Activated CD8-positive, alpha-beta memory T cell treated with anti-CD3 and anti-CD28 coated beads, Interleukin-2, amount 50 U/mL, for 4 hours (primary cell): ENCODE data around the gene LRMDA.

ENCODE experiments used
- DNase-seq: peaks from one replicate; pipeline ENCODE4 v3.0.0-alpha.2; 2020

The LRMDA gene

GRCh38 chr10:75682649-75683557 is 251.5 kb downstream of the LRMDA start:
- no peak for DNase-seq

GRCh38 chr10:75685187-75685586 is 253.8 kb downstream of the LRMDA start:
- no peak for DNase-seq

- no peak for DNase-seq
Measured at GRCh38 chr10:75688506-75689300, 257.3 kb downstream of the LRMDA start.

- no peak for DNase-seq
Measured at GRCh38 chr10:75693489-75693888, 262.1 kb downstream of the LRMDA start.

- no peak for DNase-seq
Measured at GRCh38 chr10:75694269-75694668, 262.8 kb downstream of the LRMDA start.

GRCh38 chr10:75694790-75695189 is 263.4 kb downstream of the LRMDA start:
- no peak for DNase-seq

GRCh38 chr10:75695994-75696393 is 264.6 kb downstream of the LRMDA start:
- no peak for DNase-seq

- DNase-seq = no peak
Measured at GRCh38 chr10:75696536-75696935, 265.1 kb downstream of the LRMDA start.

- DNase-seq = no peak
Measured at GRCh38 chr10:75703191-75703854, 271.9 kb downstream of the LRMDA start.

GRCh38 chr10:75705426-75705825 is 274.0 kb downstream of the LRMDA start:
- no peak for DNase-seq

GRCh38 chr10:75707080-75707840 is 275.8 kb downstream of the LRMDA start:
- no peak for DNase-seq

GRCh38 chr10:75708060-75708459 is 276.6 kb downstream of the LRMDA start:
- no peak for DNase-seq

- no peak for DNase-seq
Measured at GRCh38 chr10:75709245-75709644, 277.8 kb downstream of the LRMDA start.

GRCh38 chr10:75709811-75710210 is 278.4 kb downstream of the LRMDA start:
- no peak for DNase-seq

- no peak for DNase-seq
Measured at GRCh38 chr10:75712242-75712880, 280.9 kb downstream of the LRMDA start.

- DNase-seq = no peak
Measured at GRCh38 chr10:75716506-75716905, 285.1 kb downstream of the LRMDA start.

GRCh38 chr10:75717126-75717916 is 285.9 kb downstream of the LRMDA start:
- DNase-seq = no peak

- no peak for DNase-seq
Measured at GRCh38 chr10:75718991-75719390, 287.6 kb downstream of the LRMDA start.

- no peak for DNase-seq
Measured at GRCh38 chr10:75720157-75720556, 288.7 kb downstream of the LRMDA start.

- DNase-seq = no peak
Measured at GRCh38 chr10:75722020-75722419, 290.6 kb downstream of the LRMDA start.

- no peak for DNase-seq
Measured at GRCh38 chr10:75722609-75723008, 291.2 kb downstream of the LRMDA start.
